Suppressor macrophage treated with lipopolysaccharide for 1 hour (primary cell): ENCODE data around the gene FBXO24.

Experiments used
- DNase-seq, 3 donors: peaks; one replicate each; pipeline ENCODE4 v3.0.0-alpha.2; 2020 to 2022

The FBXO24 gene

DNA sequence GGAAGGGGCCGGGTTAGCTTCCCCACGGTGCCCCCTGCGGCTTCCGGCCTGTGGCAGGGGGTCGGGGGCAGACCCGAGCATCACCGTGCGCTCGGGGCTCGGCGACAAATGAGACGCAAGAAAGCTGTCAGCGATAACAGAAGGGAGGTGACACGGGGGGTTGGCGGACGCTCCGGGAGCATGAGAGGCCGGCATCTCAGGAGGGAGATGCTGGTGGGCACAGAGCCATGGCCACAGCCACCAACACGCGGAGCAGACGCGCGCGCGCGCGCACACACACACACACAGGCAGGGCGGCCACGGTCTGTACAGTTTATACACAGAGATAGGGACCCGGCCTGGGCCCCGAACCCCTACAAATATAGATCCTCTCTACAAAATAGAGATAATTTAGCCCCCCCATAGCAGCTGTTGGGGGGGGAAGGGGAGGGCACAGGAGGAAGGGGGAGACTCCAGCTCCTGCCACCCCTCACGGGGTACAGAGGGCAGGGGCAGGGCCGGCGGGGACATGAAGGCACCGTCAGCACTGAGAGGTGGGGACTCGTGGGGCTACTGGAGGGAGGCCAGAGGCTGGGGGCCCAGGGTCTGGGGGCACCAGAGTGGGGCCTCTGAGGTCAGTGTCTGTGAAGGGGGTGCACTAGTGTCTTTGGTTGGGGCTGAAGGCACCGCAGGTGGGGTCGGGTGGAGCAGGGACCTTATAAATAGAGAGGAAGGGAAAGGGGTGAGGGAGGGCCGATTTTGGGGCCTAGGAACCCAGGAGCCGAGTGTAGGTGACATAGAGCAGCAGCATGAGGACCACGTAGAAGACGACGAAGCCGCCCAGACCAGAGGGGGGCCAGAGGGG, 11.5 kb upstream of the FBXO24 start:
- DNase-seq, result no peak

DNA sequence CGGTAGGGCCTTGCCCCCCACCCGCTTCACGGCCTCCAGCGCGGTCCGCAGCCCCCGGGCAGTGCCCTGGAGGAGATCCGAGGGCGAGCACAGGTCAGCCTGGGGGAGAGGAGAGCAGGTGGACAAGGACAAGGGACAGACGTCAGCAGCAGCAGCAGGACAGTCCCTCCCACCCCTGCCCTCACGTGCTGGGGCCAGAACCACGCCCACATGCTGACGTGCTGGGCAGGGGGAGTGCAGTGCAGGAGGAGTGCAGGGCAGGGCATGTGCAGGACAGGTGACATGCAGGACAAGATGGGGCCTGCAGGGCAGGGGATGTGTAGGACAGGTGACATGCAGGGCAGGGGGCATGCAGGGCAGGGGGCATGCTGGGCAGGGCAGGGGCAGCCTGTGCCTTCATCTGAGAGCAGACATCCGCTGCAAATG, 10.9 kb upstream of the FBXO24 start:
- no peak for DNase-seq

DNA sequence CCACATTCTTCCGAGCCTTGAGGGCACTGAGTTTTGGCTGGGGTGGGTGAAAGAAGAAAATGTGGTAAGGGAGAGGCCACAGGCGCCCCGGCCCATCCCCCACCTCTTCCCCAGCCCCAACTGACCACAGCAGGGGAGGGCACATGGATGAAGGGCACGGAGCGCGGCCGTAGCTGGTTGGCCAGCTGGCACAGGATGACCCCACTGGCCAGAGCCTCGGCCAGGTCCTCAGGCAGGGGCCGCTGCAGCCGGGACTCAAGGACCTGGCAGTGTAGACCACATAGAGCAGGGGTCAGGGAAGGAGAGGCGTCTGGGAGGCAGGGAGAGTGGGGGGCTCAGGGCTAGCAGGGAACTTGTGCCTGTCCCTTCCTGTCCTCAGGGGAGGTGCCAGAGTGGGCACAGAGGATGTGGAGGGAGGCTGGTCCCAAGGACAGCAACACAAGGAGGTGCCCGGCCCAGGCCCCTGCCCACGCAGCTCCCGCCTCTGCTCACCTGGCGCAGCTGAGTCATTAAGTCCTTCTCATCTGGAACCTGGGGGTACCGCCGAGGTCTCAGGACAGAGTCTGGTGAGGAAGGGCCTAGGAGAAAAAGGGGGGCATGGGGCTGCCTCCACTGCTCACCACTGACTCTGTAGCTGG, 10.3 kb upstream of the FBXO24 start:
- no peak for DNase-seq

DNA sequence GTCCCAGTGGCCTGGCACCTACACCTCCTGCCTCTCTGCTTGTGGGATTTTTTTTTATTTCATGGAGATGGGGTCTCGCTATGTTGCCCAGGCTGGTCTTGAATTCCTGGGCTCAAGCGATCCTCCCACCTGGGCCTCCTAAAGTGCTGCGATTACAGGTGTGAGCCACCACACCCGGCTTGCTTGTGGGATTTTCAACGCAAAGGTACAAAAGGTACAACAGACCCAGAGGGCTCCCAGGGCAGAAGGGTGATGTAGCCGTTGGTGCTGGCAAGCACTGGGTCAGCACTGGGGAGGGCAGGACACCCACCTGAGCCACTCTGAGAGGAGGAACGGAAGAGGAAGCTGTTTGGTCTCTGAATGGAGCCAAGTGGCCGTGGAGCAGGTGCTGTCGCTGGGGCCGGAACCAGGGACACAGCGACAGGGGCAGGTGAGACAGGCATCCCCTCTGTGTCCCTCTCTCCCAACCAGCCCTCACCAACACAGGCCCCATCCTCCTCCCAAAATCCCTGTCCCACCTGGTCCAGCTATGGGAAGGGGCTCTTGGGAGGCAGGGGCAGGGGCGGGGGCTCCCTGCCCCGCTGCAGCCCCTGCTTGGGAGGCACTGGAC, 9.6 kb upstream of the FBXO24 start:
- no peak for DNase-seq

DNA sequence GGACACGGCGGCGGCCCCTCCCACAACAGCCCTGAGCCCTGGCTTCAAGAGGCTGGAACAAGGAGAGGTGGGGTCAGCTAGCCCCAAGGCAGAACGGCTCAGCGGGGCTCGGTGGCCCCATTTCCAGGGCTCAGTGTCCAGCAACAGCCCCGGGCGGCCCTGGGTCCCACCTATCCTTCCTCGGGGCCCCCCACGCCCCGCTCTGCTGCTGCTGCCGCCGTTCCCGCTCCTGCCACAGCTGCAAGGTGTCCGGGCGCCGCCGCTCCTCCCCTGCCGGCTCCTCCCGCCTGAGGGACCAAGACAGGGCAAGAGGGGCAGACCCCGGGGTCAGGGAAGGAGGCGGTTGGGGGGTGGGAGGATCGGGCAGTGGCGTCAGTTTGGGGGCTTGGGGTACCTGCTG, 9.0 kb upstream of the FBXO24 start:
- no peak for DNase-seq

DNA sequence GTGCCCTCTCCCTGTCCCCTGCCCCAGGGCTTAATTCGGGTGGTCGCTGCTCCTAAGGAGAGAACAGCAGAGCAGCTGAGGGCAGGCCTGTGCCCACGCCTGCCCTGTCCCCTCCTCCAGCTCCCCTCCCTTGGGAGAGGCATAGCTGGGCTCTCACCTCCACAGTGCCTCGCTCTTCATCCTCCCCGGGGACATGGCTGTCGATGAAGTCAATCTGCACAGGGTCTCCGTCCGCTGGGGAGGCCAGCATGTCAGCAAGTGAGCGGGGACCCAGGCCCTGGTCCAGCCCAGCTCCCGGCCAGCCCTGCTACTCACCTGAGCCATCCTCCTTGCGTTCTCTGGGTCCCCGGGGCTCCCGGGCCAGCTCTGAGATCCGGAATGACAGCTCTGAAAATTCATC, 8.6 kb upstream of the FBXO24 start:
- no peak for DNase-seq

DNA sequence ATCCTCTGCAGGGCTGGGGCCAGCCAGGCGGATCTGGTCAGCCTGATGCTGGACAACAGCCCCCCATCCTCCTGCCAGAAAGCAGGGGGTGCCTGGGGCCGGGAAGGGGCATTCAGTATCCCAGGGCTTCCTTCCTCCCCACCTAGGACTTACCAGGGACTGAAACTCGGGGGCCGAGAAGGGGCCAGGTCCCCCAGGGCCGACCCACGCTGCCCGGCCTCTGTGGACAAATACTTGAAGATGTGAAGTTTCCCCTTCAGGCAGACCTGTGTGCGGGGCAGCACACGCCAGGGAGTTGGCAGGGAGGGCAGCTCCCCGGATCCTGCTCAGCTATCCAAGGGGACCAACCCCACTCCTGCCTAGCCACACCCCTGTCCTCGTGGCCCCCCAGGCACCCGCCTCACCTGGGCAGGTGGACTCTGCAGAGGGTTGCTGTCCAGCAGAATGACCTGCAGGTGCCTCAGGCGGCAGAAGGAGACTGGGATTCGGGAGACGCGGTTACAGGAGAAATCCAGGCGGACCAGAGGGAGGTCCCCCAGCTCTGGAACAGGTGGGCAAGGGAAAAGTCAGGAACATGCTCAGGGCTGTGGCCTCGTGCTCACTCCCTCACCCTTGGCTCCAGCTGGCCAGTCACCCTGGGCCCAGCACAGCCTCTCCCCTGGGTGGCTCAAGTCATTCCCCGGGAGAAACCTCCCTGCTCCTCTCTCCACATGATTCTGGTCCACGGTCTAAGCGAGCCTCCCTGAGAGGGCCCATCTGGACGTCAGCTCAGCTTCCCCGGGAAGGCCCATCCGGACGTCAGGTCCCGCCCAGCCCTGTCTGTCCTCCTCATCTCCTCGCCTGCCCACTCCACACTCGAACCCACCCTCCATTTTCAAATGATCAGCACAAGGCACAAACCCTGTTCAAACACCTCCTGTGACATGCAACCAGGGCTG, 7.6 kb upstream of the FBXO24 start:
- no peak for DNase-seq

DNA sequence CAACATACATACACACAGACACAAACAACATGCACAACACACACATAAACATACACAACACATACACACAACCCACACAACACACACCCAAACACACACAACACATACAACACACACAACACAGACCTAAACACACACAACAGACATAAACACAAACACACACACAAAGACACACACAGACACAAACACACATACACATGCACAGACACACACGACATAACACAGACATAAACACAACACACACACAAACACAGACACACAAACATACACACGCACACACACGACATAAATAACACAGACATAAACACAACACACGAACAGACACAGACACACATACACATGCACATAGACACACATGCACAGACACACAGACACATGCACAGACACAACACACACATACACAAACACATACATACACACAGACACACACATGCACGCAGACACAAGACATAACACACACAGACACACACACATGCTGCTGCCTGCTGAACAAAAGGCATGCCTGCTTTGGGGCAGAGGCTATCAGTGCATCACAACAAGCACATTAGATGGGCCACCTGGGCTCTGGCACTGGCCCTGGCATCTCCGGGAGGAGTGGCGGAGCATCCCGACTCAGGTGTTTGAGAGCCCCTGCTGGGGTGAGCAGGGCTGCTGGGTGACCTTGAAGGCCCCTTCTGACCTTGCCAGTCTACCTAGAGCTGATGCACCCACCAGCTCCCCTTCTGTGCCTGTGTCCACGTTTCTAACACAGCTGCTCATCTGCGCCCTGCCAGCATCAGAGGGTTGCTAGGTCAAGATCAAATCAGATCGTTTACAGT, 5.5 kb upstream of the FBXO24 start:
- DNase-seq, result no peak

DNA sequence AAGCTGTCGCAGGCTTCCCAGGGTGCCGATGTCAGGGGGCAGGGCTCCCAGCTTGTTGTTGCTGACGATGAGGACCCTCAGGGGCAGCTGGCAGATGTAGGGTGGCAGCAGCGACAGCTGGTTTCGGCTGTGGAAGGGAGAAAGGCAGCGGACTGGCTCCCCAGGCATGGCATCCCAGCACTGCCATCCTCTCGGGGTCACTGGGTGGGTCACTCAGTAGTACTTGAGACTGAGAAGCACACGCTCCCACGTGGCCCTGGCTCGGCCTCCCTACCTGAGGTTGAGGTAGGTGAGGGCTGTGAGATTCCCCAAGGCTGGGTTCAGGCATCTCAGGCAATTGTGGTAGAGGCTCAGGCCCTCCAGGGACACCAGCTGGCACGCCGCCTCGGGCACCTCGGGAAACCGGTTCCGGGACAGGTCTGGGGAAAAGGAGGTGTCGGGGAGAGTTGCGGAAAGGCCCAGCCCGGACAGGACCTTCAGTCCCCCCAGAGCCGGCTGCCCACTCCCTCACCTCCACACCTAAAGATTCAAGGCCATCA, 4.0 kb upstream of the FBXO24 start:
- no peak for DNase-seq

DNA sequence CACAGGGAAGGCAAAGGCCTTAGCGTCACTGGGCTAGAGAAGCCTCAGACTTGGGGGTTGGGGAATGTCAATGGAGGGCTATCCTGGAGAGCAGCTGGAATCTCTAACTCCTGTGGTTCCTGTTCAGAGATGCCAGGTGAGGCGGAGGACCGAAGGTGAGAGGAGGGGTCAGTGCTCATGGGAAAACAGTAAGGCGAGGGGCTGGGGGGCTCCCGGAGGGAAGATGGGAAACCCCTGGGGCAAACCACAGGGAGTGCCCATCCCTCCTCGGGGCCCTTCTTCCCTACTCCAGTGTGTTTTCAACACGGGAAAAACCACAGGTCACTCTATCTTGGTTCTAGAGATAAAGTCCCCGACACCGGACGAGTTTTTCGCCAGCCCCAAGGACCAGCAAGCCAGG, 3.5 kb upstream of the FBXO24 start:
- no peak for DNase-seq

DNA sequence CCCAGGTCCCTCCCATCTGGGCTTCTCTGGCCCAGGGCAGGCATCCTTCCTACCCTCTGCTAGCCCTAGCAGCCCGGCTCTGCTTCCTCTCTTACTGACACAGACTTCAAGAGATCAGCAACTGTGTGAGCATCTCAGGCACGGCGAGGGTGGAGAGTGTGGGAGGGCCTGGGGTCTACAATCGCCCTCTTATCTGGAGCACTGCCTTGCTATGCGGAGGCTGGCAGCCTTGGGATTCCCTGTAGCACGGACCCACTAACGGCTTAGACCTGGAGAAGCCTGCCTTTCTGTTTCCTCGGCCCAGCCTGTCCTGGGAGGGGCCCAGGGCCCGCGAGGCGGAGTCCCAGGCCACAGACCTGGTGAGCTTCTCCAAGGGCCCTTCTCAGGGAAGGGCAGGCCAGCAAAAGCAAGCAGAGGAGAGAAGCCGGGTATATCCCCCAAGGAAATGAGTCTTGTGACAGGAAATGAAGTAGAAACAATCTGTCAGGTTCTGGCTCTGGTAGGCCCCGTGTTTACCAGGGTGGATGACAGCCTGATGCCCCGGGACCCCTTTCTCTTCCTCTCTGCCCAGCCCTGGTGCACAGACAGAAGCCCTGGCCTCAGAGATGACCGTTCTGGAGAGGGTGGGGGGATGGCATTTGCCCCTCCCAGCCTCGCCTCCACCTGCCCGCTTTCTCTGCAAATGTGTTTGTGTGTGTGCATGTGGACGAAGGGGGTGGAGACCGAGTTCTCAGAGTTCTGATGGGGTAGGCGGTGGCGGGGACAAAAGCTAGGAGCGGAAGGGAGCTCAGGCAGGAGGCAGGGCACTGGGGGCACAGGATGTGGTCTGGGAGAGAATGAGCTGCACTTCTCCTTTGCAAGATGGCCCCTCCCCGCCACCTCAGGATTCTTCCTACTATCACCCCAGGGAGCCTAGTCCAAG, 2.7 kb upstream of the FBXO24 start:
- DNase-seq, result peak; percentile 74 to 87 (median 80)

DNA sequence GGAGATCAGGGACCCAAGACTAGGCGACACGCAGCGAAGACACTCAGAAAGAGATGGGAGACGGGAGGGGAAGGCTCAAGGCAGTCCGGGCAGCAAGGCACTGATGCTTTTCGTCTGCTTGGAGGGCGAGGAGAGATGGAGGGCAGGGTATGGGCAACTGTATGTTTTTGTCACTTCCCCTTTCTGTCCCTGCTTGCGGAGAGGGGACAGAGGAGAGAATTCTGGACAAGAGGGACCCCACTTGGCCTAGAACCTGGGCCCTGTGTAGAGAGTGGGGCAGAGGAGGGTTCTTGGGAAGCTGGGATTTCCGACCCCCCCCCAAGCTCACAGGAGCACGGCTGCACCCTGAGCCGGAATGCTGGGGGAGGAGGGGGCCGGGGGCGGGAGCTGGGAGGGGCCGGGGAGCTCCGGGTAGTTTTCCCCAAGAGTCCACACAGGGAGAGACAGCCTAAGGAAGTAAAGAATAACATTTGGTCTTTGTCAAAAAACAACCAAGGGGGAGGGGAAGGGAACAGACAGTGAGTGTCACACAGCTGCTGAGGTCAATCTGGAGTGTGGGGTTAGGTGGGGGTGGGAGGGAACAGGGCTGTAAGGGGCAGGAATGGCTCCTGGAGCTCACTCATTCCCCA, 2.0 kb upstream of the FBXO24 start:
- DNase-seq, result peak; percentile 83 to 89 (median 87)

DNA sequence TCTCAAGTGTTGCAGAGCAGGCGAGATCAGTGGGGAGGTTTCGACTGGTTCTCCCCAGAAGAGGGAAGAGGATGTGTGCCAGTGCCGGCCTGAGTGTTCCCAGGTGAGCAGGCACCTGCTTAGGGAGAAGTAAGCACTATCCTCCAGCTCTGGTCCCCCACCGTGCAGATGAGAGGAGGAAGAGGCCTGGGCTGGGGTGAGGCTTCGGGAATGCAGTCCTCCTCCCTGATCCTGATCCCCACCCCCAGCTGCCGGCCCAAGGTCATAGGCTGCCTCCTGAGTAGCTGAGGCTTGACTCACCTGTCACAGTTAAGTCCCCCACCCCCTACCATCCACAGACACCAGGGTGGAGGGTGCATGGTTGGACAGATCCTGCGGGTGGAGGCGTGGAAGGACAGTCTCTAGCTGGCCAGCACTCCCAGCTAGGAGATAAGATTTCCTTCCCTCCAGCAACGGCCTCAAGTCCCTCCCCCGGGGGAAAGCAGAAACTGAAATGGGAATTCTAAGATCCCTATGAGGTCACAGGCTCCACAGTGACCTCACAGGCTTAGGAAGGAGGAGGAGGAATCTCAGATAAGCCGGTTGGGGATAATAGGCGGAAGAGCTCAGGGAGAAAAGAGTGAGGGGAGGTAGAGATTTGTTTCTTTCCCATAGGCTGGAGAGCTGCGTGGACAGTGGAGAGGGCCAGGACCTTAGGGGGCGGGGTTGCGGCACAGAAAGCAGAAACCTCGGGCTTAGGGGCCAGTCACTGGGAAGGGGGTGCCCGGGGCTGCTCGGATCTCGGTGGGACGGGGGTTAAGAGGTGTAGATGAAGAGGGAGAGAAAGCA, 1.2 kb upstream of the FBXO24 start:
- DNase-seq, result peak; percentile 88 to 91 (median 89)

DNA sequence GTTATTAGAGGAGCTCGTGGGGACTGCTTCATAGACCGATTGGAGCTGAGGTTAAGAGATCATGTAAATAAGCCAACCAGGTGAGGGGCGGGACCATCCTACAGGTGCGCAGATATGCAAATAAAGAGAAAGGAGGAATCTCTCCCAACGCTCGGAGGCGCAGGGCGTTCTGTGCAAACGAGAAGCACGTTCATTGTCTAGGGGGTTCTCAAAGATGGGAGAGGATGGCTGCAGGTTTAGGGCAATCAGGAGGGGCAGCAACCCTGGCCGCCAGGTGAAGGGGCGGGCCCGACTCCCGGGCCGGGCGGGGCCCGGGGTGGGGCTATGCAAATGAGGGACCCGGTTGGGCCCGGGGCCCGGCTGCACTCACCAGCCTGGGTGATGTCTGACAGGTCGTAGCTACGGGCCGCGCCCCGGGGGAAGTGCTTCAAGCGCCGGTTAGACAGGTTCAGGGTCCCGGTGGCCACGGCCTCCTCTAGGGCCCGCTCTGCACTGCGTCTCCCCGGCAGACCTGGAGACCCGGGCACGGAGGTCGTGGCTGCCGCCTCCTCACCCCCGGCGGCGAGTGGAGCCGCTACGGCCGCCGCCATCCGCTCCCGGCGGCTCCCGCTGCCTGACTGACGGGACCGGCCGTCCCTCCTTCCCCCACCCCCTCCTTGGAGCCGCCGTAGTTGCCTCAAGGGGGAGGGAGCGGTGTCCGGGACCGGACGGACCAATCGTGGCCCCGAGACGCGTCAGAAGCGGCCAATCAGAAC, 440 bp upstream of the FBXO24 start, which contains the start of gene LRCH4:
TSS of gene LRCH4 (minus strand) at position 619 of the 755 bp plus-strand sequence. CDS start at position 590, 29 bp downstream.
- peak; percentile 54 to 83 (median 56) for DNase-seq

DNA sequence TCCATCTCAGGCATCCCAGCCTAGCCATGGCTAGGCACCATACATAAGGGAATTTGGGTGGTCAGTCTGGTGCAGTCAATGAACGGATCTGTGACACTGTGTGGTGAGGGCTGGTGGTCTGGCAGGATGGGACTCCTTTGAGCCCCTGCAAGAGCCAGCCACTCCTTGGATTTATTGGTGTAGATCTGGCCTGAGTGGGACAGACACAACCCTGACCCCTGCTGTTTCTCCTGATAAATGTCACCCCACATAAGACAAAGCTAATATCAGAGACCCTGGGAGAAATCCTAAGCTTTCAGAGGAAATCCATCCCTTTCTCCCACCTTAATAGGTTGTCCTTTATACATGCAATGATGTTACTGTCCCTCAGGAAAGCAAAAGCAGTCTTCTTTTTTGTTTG, 2.3 kb downstream of the FBXO24 start:
- peak; percentile 53 to 57 (median 53) for DNase-seq

DNA sequence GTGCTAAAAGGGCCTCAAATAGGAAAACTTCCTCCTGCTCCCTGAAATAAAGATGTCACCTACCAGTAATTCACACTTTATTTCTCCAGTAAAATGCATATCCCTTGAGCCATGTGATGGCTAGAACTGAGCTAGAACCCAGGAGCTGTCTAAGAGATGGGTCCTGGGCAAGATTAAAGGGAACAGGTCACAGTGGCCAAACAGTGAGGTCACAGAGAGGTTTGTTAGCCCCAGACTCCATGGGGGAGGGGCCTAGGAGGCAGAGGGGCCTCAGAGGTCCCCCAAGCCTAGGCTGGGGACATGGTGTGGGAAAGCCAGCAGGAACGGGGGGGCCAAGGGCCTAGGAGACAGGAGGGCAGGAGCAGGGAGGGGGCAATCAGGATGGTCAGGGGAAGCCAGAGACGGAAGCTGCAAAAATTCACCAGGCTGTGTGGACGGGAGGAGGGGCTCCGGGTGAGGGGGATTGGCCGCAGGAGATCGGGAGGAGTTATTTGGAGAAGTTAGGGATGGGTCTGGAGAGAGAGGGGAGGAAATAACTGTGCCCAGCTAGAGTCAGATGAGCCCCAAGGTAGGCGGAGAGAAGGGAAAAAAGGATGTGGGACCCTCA, 3.3 kb downstream of the FBXO24 start:
- DNase-seq, result no peak

DNA sequence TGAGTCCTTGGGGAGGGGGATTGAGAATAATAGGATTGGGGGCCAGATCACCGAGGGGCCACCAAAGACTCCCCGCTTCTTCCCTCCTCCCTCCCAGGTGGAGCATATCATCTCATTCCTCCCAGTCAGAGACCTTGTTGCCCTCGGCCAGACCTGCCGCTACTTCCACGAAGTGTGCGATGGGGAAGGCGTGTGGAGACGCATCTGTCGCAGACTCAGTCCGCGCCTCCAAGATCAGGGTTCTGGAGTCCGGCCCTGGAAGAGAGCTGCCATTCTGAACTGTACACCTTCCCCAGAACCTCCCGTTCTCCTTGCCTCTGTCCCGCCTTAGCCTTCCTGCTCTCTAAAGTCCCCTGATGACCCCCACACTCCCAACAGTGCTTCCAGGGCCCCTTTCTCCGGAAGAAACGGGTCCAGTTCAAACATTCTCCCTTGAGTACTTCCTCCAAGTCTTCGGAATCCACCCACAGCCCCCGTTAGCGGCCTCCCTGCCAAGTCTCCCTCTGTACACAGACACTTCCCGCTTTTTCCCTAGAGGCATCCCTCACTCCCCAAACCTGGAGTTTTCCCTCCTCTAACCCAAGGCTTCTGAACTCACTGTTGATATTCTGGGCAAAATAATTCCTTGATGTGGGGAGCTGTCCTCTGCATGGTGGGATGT, 4.1 kb downstream of the FBXO24 start:
- peak in 1 of 3 donors; percentile 35 for DNase-seq
